HG02973 (cell line): ENCODE measurements around the gene SDF2.
A peak's percentile ranks its signal among the peaks of the same experiment; 100 is the strongest.

Experiments
- ATAC-seq: cut with Tn5 transposase; IDR thresholded peaks from one replicate; pipeline ENCODE4 v1.9.1; 2021; ENCODE audit warnings: moderate library complexity; ENCODE audit not compliant: unreplicated experiment

SDF2 gene, protein sequence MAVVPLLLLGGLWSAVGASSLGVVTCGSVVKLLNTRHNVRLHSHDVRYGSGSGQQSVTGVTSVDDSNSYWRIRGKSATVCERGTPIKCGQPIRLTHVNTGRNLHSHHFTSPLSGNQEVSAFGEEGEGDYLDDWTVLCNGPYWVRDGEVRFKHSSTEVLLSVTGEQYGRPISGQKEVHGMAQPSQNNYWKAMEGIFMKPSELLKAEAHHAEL

DNA sequence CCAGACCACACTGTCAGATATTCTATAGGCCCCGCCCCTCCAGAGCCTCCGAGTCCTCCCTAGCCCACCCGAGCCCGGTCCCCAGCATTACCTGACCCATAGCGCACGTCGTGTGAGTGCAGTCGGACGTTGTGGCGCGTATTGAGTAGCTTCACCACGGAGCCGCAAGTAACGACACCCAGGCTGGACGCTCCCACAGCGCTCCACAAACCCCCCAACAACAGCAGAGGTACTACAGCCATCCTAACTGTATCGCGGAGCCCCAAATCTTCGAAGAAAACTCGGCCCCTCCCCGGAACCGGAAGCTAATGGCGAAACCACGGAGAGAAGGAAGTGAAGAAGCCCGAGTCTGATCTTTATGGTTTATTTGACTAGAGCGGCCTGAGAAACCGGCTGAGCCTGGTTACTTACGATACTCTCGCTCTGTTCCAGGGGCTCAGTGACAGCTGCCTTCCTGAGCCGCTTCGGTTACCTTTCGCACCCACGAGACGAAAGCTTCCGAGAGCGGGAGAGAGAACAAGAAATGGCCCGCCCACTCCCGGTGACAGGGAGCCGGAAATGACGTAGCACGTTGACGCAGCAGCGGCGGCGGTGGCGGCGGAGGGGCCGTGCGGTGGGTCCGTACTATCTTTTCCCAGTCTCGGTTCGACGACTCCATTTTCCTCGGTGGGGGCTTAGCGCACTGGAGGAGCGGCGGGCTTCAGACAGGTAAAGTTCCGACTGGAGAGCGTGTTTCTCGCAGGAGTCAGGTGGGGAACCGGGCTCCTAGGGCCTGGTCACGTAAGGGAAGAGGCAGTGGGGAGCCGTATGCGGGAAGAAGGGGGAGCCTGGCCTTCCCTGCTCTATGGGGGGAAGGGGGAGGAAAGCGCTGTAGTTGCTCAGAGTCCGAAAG, at the start of gene SDF2, which contains the start of gene SUPT6H:
TSS of gene SDF2 (minus strand) at position 272 of the 892 bp plus-strand sequence. CDS start at position 242, 30 bp downstream.
TSS of gene SUPT6H (plus strand) at position 571 of the 892 bp plus-strand sequence. CDS start 11,197 bp downstream, outside the sequence.
- peak; percentile 78 for ATAC-seq

DNA sequence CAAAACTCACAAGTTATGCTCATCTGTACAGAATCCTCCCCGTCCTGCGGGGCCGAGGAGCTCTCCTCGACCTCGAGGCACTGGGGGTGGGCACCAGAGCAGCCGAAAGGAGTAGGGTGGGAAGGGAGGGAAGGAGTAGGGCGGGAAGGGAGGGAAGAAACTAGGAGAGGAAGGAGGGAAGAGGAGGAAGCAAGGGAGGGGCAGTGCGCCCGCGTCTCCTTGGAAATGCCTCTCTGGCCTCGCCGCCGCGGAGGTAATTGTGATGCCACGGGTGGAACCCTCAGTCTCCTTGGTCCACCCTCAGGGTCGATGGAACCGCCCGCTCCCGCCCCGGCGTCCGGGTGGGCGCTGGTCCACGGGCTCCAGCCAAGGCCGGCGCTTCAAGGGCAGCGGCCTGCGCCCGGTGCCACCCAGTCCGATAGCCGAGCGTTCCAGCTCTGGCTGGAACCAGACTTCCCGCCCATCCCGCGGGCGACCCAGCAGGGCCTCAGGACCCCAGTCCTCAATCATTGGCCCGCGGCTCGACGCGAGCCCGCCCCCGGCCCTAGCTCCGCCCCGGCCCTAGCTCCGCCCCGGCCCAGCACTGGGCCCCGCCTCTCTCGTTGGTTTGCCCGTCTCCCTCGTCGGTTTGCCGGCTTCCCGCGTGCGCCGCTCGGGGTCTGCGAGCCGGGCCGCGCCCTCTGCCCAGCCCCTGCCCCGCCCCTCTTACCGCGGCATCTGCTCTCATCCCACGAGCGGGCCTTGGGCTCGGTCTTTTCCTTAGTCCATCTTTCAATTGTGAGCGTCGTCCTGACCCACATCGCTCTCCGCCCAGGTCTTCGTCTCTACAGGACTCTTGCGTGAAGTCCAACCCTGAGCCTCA, 49.4 kb upstream of the SDF2 start:
- ATAC-seq = peak; percentile 52

DNA sequence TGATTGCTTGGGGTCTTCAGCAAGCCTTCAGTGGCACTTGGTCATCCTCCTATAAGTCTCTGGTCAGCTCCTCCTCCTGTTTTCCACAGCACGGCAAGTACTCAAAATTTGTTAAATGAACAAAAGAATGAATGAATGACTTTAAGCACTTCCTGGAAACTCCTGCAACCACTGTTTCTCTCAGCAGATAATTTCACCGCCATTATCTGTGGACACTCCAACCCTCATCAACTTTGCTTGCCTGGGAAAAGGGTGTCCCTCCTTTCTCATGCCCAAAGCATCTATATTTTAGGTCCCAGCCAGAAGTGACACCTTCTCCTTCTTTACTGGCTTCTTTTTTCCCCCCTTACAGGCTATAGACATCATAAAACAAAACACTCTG, 45.6 kb upstream of the SDF2 start:
- no peak for ATAC-seq

DNA sequence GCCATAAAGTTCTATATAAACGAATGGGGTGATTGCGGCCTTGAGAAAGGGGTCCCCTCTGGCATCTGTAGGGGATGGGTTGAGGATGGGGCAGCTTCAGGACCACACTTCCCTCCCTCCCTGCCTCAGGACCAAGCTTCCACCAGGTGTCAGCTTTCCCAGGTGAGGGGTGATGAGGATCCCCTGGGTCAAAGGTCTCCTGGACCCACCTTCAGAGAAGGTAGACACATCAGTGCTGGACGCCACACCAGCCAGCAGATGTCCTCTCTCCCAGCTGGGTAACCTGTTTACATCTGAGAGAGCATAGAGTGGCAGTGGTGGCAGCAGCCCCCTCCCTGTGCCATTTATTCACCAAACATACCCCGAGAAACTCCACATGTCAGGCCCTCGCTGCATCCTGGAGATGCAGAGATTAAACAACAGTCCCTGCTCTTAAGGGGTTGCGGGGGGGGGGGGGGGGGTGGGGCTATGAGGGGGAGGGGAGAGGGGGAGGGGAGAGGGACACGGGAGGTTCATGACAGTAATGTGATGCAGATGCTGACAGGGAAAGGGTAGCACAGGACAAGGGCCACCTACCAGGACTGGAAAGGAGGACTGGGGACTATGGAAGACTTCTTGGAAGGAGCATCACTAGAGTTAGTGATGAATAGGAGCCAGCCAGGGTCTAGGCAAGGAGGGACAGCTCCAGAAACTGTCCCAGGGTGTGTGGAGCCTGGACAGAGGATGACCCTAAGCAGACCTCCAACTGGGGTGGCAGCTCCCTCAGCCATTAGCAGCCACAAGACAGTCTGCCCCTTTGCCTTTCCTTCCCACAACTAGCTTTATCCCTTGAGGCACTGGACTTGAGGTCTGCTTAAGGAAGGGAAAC, 45.0 kb upstream of the SDF2 start:
- ATAC-seq = no peak

DNA sequence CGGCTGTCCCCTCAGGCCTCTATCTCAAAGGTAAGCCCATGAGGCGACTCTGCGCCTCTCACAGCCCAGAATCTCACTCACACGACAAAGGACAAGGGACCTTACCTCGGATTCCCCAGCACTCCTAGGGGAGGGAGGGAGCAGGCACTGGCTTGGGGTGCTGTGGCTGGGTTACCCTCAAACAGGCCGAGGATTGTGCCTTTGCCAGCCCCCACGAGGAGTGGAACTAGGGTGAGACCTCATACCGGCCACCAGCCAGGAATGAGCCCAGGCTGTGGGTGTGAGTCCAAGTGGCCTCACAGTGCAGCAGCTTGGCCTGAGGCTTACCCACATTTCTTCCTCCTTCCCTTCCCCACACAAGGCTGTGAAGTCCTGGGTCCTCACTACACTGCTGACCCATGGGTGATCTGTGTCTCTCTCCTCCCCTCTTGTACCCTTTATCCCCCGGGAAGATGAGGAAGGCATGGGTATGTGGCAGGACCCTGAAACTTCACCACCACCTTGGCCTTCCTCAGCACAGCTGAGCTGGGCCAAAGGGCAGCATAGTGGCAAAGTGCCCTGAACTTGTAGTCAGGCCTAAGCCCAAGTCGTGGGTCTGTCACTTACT, 44.1 kb upstream of the SDF2 start:
- ATAC-seq = no peak

DNA sequence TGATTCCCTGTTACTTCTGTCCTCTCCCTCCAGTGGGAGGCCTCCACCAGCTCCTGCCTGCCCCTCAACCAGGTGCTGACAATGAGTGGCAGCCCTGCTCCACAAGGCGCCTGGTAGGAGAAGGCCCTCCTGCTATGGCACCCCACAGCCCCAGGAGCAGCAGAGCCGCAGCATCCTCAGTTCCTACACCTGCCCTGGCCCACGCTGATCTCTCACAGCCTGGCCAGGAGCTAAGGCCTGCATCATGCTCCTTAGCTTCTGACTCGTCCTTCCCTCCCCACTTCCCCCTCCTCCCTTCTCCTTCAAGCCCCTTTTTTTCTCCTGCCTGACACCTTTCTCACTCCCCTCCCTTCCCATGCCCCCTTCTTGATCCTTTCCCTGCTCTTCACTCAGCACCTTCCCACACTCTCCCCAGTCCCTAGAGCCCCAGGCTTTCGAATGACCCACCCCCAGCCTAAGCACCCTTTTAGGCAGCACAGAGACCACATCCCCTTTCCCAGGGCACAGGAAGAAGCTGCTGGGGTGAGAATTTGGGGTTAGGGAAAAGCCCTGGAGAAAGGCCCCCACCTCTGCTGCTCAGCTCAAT, 43.5 kb upstream of the SDF2 start:
- no peak for ATAC-seq

DNA sequence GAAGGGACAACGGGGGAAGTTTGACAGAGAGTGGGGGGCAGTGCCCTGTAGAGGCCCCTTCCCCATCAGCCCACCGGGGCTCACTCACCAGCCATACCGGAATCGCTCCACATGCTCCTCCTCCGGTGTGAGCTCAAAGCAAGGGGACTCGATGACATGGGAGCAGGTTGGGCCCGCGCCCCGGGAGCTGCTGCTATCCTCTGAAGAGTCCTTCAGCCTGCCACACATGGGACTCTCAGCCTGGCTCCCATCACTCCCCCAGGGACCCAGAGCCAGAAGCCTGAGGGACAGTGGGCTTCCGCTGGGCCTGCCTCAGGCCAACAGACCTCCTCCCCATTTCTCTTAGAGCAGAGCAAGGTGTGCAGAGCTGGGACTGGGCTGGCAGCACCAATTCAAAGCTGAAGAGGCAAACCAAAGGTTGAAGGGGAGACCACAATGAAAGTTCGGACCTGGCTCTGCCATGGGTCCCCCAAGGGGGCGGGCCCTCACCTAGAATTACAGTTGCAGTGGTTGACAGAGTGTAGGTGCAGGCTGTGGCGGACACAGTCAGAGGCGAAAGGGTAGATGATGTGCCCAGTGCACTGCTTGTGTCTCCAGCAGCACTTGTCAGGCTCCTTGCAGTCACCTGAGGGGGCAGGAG, 42.6 kb upstream of the SDF2 start:
- ATAC-seq = no peak

DNA sequence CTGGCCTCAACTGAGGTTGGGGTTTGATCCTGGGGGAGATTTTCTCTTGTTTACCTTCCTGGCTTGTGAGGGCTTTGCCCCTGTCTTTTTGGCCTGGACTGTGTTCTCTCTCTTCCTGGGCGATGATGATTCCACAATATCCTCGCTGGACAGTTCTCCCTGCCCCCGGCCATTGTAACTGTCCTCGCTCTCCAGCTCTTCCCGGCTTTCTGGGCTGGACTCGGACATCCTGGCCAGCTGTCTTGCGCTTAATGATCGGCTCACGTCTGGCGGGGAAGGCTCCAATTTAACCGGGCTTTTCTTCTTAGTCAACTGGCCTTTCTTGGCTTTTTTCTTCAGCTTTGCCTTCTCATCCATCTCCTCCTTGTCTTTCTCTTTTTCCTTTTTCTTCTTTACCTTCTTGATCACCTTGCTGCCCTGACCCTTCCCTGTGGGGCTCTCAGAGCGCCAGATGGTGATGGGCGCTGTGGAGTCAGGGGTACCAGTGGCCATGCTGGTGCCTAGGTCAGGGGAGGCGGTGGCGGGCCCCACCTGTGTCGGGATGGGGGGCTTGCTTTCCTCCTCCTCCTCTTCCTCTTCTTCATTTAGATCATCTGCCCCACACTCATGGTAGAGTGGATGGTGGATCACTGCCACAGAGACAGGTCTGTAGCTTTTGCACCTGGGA, 42.0 kb upstream of the SDF2 start:
- ATAC-seq = no peak

DNA sequence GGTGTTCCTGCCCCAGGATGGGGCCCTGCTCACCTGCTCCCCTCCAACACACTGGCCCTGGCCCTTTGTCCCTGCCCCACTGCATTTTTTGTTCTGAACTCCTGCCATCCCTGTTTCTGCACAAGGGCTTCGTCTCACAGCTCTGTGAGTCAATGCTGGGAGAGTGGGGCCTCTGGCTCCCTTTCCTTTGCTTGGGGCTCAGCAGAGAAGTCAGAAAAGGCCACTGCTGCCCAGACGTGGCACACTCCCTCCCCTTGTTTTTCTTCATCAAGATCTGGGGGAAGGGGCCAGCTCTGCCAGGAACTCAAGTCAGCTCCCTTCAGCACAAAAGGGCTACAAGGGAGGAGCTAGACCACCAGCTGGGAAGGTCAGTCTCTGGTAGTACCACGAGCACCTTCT, 41.0 kb upstream of the SDF2 start:
- no peak for ATAC-seq

DNA sequence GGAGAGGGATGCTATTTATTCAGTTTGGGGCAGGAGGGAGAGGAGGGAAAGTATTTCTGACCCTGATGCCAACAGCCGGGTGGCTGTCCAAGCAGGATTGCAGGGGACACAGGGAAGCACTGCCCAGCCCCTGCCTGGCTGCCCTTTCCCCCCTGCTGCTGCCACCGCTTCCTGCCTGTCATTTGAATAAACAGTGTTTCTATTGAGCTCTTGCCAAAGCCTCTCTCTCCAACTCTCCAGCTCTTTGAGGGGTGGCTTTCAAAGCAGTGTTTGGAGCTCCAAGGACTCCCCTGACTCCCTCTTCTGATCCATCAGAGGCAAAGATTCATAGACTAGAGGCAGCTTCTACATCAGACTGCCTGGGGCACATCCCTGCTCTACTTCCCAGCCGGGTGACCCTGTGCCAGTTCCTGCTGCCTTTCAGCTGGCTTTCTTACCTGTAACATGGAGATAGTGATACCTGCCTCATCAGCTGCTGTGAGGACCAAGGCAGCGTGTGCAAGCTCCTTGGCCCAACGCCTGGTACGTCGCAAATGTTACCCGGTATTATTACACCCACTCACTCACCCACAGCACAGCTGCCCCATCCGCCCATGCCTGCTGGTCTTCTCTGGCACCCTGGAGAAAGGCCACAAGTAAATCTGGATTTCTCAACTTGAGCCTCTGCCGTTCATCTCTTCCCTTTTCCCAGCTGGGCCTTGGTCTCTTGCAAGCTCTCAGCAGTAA, 40.5 kb upstream of the SDF2 start:
- no peak for ATAC-seq

DNA sequence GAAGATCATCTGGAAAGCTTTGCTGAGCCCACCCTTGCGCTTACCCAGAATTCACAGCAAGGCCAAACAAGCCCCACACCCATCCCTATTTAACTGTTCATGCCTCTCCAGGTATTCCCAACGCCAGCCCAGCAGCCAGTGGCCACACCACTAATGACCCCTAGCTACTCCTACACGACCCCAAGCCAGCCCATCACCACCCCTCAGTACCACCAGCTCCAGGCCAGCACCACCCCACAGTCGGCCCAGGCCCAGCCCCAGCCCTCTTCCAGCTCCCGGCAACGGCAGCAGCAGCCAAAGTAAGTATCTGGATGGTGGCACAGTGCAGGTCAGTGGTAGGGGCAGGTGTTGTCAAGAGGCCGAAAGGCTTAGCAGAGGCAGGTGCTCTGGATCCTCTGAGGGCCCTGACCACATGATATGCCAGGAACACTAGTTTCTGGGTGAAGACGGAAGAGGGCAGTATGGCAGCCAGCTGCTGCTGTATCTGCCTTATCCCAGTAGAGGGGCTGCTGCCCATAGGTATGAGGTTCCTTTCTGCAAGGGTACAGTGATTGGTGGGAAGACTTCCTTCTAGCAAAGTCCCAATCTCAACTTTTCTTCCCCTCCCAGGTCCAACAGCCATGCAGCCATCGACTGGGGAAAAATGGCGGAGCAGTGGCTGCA, 39.3 kb upstream of the SDF2 start:
- ATAC-seq = no peak

DNA sequence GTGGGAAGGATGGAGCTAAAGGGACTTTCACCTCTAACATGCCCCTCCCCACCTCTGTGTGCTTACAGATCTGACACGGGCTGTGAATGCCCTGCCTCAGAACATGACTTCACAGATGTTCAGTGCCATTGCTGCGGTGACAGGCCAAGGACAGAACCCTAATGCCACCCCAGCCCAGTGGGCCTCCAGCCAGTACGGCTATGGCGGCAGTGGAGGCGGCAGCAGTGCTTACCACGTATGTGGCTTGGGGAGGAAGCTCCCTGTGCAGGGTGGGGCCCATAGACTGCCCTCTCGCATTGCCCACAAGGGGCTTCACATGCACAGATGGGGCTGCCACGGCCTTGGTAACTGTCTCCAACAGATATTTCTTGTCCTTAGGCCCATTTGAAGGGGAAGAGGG, 38.6 kb upstream of the SDF2 start:
- no peak for ATAC-seq

DNA sequence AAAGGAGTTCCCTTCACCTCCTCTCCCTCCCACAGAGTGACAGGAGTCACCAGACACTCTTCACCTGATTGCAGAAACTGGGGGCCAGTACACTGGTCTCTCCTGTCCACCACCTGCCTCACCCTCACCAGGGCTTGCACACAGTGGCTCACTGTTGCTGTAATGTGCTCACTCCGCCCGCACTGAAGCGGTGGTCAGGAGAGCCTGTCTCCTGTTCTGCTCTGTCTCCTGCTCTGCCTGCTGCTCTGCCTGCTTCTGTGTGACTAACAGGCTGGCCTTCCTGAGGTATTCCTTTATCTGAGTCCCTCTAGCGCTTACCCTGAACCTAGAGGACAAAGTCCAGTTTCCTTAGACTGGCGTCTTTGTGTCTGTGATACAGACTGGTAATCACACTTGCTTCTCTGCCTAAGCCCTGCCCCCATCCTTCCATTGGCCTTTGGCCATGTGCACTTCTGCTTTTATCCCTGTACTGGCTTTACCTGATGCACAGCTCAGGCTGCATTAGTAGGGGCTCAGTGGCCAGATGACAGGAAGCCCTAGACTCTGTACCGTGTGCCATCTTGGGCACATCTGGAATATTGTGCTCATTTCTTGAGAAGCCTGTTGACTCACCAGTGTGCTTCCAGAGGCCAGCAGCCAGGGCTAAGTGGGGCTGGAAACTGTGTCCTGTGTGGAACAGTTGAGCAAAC, 36.7 kb upstream of the SDF2 start:
- no peak for ATAC-seq

DNA sequence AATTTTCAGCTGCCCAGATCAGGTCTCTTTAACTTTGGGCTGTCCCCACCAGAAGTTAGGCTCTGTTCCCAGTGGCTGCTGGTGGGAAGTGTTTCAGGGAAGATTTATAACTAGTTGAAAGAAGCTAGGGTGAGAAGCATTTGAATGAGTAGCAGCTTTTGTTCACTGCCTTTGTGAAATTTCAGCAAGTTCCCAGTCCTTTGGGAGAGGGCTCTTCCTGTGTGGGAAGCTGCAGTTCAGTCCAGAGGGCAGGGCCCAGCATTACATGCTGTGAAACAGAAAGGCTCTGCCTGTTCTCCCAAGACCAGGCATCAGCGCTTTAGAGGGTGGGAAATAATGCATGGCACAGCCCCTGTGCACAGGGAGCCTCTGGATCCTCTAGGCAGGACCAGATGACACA, 32.2 kb upstream of the SDF2 start:
- no peak for ATAC-seq

DNA sequence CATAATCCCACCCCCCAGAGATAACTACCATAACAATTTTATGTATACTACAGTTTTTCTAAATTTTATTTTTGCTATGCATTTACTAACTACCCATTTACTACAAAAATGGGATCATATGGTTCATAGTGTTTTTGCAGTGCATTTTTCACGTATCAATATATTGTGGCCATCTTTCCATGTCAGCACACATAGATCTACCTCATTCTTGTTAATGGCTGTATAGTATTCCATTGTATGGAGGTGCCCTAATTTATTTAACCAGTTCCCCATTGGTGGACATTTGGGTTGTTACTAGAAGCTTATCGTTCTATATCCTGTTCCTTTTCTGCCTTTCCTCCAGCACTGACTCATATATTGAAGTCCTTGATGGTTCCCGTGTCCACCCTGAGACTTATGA, 27.3 kb upstream of the SDF2 start:
- no peak for ATAC-seq

DNA sequence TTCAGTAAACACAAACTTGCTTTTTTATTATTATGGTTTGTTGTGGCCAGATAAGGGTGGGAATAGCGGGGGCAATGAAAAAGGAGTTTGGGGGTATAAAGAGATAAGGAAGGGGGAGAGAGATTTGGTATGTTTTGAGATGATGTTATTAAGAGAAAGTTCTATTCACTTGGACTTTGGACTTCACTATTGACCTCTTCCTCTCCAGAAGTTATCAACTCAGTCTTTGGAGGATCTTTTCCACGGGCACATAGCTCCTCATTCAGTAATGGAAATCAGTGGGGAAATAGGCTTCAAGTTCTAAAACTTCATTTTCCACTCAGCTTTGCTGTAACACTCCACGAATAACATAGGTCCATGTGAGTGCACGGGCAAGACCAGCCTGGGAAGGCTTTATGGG, 26.8 kb upstream of the SDF2 start:
- ATAC-seq = no peak

DNA sequence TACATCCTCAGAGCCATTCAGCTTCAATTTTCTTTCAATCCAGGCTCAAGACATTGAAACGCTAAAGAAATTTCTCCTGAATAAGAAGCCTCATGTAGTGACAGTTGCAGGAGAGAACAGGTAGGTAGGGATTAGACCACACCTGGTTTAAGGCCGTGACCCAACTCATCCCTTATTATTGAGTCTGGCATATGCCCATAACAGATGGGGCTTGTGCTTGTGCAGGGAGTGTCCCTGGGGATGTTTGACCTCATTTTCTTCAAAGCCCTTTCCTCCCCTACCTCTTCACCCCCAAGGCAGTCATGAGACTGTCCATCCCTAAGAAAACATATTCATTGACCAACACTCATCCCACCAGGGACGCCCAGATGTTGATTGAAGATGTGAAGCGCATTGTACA, 24.6 kb upstream of the SDF2 start:
- no peak for ATAC-seq
